HG03378 (cell line): ENCODE measurements around the gene NEDD4.
"Not testable (repeated sequence)": the region's sequence is repeated elsewhere in the genome, so short reads cannot be mapped to it uniquely, and the experiment has no call there.

Experiments used
- ATAC-seq: cut with Tn5 transposase; IDR thresholded peaks from one replicate; pipeline ENCODE4 v1.9.1; 2021; ENCODE audit warnings: mild to moderate bottlenecking, moderate library complexity; ENCODE audit not compliant: unreplicated experiment

The NEDD4 gene

GRCh38 chr15:55835866-55836265, 157.5 kb downstream of the NEDD4 start:
- ATAC-seq: no peak

DNA sequence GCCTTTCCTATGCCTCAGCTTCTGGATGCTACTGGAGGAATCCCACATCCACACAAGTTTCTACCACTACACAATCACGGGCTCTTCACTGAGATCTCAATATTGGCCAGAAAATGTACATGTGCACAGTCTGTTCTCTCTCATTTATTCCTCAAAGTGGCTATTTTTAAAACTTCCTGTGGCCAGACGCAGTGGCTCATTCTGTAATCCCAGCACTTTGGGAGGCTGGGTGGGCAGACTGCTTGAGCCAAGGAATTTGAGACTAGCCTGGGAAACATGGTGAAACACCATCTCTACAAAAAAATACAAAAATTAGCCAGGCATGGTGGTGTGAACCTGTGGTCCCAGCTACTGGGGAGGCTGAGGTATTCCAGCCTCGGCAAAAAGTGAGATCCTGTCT, 159.1 kb downstream of the NEDD4 start:
- ATAC-seq: no peak

- peak; percentile 88 for ATAC-seq
These were observed 163.6 kb downstream of the NEDD4 start for GRCh38 chr15:55829826-55830225.

DNA sequence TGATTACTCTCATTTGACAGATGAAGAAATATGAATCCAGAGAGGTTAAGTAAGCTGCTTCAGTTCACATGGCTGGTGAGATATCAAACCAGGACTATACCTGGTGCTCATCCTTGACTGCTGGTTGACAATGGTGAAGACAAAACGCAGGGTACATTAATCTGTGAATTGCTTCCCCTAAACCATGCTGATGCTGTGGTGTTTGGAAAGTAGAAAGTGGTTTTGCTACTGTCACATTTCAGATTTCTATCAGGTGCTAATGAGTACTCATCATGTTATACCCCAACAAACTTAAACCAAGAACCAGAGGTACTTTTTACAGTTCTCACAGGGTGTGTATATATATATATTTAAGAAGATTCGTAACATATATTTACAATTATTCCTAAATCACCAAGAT, 165.5 kb downstream of the NEDD4 start:
- ATAC-seq: no peak

DNA sequence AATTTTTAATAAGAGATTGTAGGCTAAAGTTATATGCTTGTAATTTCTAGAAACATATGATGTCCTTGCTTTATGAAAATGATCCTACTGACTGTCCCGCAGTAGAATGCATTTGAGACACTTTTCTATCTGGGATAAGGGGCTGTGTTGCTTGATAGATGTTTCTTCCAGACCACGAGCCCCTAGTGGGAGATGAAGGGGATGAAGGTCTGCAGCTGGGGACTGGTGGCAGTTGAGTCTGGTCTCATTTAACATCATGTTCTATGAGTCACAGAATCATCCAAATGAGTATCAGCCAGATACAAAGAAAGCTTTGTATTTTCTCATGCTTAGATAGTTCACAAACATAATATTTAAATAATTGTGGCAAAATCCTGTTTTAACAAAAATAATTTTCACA, 166.2 kb downstream of the NEDD4 start:
- ATAC-seq: no peak

- ATAC-seq: no peak
These were observed 168.4 kb downstream of the NEDD4 start for GRCh38 chr15:55824857-55825613.

- ATAC-seq: no peak
These were observed 169.6 kb downstream of the NEDD4 start for GRCh38 chr15:55823699-55824340.

DNA sequence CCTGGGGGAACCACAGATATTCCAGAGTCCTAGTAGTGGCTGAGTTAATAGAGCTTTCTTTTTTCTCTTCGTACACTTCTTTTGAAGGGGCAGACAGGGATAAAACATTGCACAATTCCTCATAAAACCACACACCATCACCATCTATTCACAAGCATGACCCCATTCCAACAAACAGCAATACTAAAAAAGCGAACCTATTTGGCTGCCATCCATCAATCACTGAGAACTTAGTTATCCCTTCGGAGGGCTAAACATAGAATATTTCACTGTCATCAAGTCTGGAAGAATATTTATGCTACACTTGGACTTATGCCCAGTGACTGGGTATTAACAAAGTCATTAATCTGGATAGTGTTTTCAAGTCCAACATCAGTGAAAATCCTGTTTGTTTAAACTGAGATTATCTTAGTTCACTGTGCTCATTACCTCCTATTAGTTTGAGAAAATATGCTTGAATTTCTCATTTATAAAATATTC, 170.2 kb downstream of the NEDD4 start:
- ATAC-seq: no peak

GRCh38 chr15:55821740-55822139, 171.7 kb downstream of the NEDD4 start:
- ATAC-seq: not testable (repeated sequence)

GRCh38 chr15:55820043-55820442, 173.4 kb downstream of the NEDD4 start:
- no peak for ATAC-seq

- ATAC-seq: no peak
These were observed 173.9 kb downstream of the NEDD4 start for GRCh38 chr15:55819397-55820034.

GRCh38 chr15:55816017-55816416, 177.4 kb downstream of the NEDD4 start:
- no peak for ATAC-seq

DNA sequence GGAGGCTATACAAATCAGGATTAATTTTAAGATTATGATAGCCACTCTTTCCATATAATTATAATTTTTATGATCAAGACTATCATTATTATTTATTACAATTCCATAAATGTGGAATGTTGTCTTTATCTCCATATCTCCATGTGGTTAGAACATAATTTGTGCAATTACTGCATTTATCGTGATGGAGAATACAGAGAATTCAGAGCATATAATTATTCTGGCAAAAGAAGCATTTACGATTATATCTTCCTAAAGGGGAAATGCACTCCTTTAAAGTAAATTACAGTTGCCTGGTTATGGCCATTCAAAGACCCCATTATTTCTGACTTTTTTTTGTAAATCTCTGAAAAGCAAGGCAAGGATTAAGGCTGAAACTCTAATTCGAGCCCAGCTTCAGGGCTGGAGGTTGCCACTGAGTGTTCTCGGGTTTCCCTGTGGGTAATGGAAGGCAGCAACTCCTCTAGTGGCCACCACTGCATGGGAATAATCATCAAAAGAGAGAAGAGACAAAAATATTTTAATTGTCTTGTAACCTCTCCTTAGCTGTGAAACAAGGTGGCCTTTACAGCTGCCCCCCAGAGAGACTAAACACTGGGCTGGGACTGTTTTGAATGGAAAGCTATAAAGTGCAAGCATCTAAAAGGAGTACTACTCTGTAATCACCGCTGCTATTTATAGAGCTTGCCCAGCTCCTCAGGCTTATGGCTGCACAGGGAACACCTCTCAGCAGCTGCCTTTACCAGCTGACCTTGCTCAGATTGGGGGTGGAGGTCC, 190.6 kb downstream of the NEDD4 start:
- no peak for ATAC-seq

DNA sequence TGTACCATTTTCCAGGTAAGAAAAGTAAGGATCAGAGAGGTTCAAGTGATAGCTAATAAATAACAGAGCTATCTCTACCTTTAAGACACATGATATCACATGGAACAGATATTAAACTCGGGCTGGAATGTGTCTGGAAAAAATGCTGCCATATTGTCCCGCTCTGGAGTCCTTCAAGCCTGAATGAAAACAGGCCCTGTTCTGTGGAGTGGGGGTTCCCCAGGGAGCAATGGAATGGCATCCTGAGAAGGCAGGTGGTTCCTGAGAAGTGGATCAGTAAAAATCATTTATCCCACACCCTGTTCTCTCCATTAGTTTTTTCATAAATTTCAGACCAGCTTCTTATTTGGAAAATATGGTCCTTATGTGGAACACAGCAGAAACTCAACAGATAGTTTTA, 193.2 kb downstream of the NEDD4 start:
- ATAC-seq: no peak

- ATAC-seq: no peak
These were observed 193.9 kb downstream of the NEDD4 start for GRCh38 chr15:55799291-55800212.

GRCh38 chr15:55796321-55796965, 197.0 kb downstream of the NEDD4 start:
- no peak for ATAC-seq

DNA sequence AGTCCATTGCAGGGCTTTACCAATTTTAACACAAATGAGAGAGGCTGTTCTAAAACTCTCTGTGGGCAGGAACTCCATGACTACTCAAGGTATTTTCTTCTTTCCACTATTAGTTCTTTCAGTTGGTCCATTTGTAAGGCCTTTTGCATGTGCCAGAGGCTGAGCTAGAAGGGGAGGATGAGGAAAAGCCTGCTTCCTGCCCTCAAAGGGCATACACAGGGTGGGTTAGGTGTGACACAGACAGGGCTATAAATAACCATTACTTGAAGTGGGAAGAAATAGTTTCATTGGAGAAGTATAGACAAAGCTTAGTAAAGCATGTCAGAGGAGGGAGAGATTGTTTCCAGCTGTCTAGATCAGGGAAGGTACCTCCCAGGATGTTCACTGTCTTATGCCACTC, 198.4 kb downstream of the NEDD4 start:
- ATAC-seq: no peak

DNA sequence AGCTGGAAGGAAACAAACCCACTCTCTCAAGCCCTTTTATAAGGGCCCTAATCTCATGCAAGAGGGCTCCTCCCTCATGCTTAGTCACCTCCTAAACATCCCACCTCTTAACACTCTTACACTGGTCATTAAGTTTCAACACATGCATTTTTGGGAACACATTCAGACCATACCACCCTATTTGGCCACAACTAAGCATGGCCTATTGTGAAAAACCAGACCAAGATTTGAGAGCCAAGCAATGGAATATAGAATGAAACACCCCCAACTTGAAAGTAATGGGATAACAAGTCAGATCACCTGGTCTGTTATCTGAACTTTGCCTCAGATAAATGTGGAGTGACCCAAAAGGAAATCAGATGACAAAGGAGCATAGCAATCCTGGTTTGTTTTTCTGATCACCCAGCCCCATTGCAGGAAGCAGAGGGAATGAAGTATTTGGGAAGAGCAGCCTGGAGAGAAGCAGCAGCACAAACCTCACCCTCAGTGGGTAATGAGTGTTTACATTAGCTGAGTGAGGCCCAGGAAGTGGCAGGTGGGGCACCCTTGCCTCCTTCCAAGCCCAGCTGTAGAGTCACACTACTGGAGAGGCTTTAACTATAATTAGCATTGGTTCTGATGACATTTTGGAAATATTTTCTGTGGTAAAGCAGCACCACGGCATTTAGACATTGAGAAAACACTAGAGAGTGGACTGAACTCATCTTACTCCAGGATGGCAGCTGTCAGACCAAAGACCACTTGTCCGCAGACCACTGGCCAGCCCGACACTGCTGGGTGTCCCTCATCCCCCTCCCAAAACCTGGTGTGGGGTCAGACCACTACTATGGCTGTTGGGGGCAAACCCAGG, 201.6 kb downstream of the NEDD4 start:
- no peak for ATAC-seq
